Fibroblast of skin of left quadriceps (primary cell): ENCODE measurements around the gene ELK3.

Source experiments
- DNase-seq, 2 experiments: peaks; one replicate each; pipeline ENCODE4 v3.0.0-alpha.2; 2013; ENCODE audit warnings: low read depth in 2 of 2

Gene ELK3

DNA sequence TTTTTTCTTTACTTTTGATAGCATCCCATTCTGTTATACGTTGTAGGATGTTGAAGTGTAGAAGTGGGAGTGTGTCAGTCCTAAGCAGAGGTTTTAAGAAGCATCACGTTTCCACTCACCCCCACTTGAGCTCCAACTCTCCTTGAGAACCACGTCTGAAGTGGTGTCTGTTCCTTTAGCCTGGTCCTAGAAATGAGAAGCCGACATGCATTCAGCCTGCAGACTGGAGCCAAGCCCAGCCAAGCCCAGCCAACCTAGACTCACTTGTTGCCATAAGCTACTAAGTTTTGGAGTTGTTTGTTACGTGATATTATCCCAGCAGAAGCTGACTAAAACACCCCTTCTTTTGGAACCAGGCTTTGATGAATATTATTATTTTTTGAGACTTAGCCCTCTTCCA is 4.4 kb upstream of the ELK3 start:
- DNase-seq: no peak

DNA sequence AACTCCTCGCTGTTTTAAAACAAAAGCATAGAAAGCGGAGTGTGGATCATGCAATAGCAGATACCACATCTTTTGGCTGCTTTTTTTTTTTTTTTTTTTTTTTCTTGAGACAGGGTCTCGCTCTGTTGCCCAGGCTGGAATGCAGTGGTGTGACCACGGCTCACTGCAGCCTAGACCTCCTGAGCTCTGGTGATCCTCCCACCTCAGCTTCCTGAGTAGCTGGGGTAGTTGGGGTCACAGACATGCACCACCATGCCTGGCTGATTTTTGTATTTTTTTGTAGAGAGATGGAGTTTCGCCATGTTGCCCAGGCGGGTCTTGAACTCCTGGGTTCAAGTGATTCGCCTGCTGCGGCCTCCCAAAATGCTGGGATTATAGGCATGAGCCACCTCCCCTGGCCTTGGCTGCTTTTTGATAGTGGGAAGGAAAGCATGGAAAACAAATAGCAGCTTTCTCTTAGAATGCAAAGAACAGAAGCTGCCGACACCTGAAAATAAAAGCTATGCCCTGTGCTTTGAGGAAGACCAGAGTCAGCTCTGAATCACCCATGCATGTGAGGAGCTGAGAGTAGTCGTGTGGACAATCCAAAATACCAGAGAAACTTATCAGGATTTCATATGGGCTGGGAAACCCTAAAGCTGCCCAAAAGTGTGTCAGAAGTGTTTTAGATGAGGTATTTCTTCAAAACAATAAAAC is 3.6 kb upstream of the ELK3 start:
- no peak for DNase-seq

DNA sequence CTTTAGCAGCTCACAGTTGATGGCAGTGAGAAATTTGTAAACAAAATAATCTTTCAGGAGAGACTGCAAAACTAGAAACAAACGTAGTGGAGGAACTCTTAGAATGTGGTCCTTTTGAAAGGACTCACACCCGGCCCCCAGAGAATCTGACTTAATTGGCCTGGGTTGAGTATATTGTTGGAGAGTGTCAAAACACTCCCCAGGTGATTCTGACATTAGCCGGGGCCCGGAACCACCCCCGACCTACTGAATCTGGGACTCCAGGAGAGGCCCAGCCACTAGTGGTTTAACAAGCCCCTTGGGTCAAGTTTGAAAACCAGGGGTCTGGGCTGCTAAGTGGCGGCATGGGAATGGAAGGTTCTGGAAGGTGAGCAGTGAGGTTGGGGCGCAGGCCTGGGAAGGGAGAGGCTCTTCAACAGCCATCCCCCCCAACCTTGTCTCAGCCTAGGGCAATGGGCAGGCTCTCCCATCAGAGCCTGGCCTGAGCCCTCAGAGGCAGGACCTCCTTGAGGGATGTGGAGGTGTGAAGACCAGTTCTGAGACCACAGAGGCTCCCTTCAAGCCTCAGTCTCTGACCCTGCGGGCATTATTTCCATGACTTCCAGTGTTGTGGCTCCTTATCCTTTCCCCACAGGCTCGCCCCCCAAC is 1.1 kb upstream of the ELK3 start:
- DNase-seq: no peak

DNA sequence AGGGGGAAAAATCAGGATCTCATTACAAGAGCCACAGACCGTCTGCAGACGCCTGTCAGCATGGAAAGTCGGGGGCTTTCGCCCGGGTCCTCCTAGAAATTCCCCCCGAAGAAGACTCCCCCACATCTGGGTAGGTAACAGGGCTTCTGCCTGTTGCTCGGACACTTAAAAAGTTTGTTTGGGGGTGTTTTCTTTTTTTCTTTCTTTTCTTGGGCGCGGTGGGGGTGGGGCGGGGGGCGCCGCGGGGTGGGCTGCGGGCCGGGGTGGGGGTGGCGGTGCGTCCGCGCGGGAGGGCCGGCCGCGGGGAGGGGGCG is 358 bp downstream of the ELK3 start:
- no peak for DNase-seq

DNA sequence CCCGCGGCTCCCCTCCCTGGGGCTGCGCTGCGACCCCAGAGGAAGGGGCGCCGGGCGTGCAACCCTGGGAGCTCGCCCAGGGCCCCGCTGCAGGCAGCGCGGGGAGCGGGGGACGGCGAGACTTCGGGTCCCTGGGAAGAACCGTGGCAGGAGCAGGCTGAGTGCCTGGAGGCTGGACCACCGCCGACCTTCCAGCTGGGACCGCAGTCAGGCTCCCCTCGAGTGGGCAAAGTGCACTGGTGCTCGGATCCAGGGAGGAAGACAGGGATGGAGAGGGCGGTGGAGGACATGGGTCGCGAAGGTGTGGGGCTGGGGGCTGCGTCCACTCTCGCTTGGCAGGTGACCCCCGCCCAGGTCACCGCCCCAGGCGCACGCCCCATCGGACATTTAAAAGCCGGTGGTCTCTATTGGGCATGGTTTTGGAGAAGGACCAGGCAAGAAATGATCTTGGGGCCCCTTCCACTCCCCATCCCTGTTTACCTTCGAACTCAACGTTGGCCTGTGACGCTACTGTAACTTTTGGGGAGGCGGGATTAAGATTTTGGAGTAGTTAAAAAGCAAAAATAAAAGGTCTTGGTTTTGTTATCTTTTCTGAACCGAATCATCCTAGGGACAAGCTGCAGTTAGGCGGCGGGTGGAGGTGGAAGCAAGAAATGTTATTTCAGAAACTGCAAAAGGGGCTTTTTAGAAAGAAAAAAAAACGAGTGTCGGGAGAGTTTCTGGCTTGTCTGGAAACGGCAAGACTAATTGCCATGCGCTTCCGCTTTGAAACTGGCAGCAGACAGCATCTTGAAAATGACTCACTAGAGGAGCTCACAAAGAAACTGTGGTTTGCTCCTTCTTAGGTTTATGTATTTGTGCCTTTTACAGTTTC is 1.0 kb downstream of the ELK3 start:
- peak in 1 of 2 experiments; percentile 70 for DNase-seq

DNA sequence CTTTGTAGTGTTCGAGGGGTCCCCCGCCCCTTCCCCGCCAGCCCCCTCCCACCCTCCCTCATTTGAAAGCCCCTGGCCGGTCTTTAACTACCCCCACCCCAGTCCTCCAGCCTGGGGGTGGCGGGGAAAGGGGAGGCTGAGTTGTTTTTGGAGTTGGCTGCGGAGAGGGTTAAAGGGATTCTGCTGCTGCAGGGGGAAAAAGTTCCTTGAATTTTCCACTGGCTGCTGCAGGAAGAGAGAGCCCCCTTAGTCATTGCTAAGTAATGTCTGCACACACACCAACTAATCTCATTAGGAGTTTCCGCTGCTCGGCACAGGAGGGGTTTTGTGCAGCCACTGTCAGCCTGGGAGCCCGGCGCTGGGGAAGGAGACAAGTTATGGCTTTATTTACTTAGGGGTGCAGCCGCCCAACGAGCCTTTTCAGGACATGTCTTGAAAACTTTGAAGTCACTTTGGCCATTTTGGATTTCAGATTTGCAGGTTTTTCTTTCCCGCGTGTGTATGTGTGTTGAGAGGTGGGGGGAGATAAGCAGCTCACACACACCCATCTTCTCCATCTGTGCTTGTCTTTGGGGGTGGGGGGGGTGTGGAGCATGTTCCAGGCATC is 1.8 kb downstream of the ELK3 start:
- peak in 1 of 2 experiments; percentile 55 for DNase-seq

DNA sequence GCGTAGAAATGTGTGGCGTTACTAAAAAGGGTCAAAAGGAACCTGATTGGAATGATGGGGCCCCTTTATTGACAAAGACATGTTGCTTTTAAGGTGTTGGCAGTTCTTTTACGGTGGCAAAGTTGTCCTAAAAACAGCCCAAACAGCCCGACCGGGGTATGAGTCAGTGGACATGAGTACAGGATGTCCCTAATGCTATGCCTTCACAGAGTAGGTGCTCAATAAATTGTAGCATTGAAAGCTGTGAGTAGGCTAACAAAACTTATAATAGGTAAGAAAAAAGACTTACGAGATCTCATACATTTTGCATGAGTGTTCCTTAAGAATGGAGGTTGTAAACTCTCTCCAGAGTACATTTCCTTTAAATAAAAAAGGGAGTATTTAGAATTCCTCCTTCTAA is 2.6 kb downstream of the ELK3 start:
- DNase-seq: no peak

DNA sequence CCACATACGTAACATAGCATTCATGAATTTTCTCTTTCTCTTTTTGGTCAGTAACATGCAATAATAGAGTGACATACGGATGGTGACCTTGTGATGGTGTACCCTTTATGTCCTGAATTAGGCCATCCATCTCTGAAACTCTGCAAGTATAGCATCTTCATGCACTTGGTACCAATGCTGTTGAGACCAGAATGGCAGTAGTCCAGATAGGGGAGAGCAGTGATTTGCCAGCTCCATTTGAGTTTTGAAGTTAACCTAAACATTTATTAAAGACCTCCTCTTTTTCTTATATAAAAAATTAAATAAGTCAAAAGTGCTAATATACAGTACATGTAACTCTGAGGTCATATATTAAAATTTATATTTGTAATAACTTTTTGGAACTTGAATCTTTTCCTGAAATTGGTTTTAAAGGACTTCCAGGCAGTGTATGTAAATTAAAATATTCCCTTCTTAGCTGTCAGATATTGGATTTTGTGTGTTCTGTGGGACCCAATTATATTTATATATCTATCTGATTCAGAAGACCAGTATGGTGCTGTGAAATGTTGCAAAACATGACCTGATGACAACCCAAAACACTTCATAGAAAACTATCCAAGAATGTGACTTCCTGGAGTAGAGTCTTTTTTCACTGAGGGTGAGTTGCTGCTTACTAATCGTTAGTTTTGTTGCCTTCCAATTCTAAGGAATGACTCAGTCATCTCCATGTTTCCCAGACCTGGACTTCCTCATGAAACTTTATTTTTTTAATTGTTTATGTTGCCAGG is 3.5 kb downstream of the ELK3 start:
- DNase-seq: peak; percentile 88 to 89

DNA sequence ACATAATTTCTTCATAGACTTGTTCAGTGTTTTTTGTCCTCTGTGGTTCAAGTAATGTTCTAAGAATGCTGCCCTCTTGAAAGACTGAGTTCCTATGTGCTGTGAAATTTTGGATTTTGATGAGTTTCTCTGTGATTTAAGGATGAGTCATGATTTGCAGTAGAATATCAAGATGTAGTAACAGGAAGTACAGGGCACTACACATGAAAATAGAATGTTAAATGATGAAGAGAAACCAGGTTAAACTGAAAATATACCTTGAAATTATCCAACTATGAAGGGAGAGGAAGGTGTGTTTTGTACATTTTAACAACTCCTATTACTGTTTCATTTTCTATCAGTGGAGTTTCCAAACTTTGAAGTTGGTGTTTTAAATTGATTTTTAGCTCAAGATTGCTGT is 4.8 kb downstream of the ELK3 start:
- DNase-seq: peak; percentile 88 to 89

DNA sequence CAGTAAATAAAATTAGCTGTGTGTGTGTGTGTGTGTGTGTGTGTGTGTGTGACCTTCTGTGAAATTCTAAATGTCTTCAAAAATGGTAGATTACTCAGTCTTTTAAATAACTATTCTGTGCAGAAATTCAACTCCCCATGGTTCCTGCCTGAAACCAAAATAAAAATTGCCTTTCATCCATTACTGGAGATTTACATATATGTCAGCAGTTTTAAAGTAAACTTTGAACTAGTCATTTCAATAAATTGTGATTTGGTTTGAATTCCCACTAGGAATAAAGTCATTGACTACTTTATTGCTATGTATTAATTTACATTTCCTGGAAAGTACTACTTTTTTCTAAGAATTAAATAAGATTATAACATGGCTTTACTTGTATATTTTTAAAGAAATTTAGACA is 5.3 kb downstream of the ELK3 start:
- no peak for DNase-seq

DNA sequence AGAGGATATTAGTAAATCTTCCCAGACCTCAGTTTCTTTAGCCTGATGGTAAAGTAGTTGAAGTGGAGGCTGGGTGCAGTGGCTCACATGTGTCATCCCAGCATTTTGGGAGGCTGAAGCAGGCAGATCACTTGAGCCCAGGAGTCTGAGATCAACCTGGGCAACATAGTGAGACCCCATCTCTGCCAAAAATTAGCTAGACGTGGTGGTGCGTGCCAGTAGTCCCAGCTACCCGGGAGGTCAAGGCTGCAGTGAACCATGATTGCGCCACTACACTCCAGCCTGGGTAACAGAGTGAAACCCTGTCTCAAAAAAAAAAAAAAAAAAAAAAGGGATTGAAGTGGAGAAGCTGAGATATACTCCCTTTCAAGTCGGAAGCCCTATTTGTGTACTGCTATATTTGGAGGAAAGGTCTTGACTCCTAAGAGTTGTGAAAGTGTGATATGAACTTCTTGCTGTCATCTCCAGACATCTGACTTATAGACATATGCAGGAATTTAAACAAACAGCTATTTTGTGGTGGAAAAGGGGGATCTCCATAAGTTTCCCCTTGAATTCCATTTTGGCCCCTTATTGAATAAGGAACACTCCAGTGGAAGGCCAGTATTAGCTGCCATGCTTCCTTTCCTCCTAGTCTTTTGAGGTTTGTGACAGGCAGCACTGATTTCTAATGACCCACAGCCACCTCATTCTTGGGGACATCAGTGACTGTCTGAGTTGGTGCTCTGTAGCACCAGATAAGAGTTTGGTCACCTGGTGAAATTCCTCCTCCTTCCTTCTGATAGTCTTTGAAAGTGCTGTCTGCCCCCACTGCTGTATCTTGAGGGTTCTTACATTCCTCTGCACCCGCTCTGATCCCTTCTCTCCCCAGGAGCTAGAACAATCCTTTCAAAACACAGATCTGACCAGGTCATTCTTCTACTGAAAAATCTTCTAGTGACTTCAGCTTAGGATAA is 7.4 kb downstream of the ELK3 start:
- no peak for DNase-seq

DNA sequence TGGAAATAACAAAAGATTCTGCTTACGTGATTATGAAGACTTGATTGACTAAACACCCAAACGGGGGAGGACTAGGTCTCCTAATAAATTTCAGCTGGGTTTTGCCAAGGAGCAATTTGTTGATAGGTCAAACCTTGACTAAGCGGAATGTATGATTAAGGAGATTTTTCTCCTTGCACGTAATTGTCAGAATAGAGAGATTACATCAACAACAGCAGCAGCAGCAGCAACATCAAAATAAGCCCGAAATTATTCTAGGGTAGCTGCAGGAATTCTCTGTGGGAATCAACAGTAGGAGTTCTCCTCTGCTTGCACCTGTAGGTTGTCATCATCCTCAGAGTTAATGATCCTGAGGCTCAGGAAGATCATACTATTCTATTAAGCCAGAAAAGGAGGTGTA is 10.2 kb downstream of the ELK3 start:
- DNase-seq: no peak

DNA sequence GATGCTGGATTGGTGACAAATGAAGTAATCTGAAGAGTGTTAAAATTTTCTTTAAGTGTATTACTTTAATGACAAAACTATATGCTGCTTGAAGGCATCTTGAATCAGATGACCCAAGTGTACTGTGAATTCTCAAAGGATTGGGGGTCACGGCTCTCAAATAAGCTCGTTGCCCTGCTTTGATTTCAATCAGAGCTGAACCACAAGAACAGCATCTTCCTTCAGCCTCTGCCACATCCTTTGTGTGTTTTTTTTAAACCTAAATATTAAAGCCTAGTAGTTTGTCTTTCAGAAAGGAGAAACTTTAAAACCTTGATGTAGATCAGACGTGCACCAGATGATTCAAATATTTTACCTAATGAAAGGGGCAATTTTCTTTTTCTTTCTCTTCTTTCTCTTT is 11.7 kb downstream of the ELK3 start:
- no peak for DNase-seq

DNA sequence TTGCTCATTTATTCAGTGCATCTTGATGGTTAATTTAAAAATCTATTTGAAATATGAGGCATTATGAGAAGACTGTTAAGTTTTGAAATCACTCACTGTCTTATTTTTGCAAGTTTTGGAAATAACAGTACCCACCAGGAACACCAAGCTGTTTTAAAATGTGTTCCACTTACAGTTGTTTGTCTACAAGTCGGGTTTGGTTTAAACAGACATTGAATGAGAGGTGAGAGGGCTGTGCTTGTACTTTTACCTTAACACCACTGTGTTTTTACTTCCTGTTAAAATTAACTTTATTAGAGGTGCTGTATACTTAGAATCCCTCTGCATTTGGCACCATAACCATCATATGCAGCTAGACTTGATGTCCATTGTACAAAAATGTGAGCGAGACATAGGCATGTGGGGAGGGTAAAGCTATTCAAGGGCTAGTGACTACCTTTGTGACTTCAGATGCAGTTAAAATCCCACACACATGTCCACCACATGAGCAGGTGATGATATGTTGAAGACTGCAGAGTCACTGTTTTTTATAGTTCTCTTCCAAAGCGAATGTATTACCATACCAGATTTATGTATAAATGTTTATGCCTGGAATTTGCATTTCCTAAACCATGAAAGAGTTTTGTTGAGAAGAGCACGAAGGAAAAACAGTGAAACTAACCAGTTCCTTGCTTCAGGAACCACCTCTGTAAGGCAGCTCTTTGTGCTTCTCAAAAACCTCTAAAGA is 12.9 kb downstream of the ELK3 start:
- peak in 1 of 2 experiments; percentile 43 for DNase-seq

DNA sequence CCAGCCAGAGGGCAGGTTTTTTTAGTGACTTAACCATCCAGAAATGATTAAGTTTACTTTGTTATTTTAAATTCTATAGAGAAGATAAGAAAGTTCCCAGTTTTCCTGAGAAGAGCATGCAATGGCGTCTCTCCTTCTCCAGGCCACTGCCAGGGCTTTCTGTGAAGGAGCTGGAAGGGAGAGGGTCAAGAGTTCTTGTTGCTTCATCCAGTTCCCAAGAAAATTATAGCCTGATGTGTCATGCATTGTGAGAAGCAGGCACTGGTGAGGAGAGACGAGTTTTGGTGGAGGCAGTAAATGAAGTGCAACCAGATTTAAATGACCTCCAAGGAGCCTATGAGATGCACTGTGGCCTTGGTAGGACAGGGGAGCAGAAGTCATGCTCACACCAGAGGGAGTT is 14.2 kb downstream of the ELK3 start:
- peak in 1 of 2 experiments; percentile 36 for DNase-seq

DNA sequence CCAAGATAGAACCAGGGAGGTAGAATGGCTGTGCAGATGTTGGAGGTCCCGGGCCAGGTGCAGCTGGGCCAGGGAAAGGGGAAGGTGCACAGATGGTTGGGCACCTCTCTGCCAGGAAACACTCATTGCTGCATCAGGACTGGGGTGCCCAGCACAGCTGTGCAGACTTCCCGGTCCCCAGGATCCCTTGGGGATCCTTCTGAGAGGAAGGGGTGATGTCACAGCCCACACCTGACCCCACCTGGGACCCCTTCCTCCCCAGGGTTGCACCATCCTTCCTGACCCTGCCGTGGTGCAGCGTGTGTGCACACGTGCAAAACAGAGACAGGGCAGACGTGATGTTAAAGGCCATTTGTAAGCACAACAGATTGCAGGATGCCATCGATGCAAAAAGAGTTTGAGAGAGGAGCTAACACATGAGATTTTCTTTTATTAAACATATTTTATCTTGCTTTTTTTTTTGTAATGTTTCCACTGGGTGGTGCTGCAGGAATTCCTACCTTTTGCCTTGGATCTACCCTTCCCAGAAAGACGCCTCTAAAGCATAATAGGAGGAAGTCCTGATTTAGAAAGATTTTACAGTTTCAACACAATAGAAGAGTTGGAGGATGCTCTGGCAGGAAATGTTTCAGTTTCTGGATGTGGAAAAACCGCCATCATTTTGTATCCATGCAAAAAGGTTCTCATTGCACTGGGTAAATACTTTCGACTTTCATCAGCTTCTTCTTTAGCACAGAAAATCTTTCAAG is 14.8 kb downstream of the ELK3 start:
- no peak for DNase-seq

DNA sequence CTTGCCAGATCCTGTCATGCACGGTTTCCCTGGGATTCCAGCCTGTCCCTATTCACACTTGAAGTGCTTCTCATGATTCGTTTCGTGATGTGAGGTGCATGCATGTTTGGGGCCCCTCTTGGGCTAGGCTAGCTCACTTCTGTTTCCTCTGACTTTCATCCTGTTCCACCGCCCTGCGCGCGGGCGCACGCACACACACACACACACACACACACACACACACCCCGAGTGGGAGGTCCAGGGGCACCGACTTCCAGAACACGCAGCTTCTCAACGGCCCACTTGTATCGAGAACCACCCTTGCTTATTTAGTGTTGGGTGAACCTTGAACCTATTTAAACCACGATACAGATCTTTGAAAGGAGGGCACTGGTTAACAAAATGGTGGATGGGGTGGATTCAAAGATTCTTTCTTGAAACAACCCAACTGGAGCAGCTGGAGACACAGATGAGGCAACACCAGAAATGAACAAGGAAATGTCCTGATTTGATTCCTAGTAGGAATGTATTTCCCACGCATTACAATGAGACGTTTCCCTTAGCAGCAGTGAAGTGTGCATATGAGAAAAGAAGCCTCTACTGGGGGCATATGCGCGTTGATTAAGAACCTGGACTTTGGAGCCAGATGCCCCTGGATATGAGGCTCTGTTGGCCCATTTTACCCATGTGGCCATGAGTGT is 16.3 kb downstream of the ELK3 start:
- no peak for DNase-seq

DNA sequence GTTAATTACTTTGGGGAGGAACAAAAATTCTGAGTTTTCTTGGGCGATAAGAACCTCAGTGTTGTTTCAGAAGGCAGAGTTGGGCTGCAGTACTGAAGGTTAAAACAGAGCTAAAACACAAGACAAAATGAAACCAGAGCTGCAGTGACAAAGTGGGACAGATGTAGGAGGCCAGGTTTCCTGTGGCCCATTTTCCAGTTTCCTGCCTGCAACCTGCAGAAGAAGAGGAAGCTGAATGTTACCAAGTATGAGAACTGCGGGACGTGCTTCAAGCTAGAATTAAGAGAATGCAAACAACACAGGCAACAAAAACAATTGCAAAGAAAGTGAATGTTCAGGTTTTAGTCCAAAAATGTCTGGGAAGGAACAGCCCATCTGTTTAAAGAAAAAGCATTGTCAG is 17.8 kb downstream of the ELK3 start:
- no peak for DNase-seq
